Uterus (tissue), 2 donors: ENCODE data around the gene SDHA.

Experiments used
- CTCF ChIP-seq, 4 experiments: fragments of 200-600 bp in 2 of 4; fragments of 450-650 bp in 2 of 4; sonication (generic) in 2 of 4; IDR thresholded peaks; one replicate each; pipeline ENCODE4 v1.5.1; 2016 to 2019; ENCODE audit warnings: antibody characterized with exemption in 4 of 4, mild to moderate bottlenecking in 2 of 4, moderate library complexity in 1 of 4
- POLR2A ChIP-seq, 2 donors: fragments of 450-650 bp; IDR thresholded peaks; one replicate each; pipeline ENCODE4 v1.6.1; 2016; ENCODE audit warnings: antibody characterized with exemption in 2 of 2, mild to moderate bottlenecking in 1 of 2, moderate library complexity in 1 of 2

GRCh38 chr5:186091-187041 is 31.8 kb upstream of the SDHA start:
- TF ChIP-seq CTCF (IDR thresholded peaks at IDR 0.05) (no peak), POLR2A (IDR thresholded peaks at IDR 0.05) (no peak)
